ENCODE data around the gene KRCC1.

KRCC1 gene

DNA sequence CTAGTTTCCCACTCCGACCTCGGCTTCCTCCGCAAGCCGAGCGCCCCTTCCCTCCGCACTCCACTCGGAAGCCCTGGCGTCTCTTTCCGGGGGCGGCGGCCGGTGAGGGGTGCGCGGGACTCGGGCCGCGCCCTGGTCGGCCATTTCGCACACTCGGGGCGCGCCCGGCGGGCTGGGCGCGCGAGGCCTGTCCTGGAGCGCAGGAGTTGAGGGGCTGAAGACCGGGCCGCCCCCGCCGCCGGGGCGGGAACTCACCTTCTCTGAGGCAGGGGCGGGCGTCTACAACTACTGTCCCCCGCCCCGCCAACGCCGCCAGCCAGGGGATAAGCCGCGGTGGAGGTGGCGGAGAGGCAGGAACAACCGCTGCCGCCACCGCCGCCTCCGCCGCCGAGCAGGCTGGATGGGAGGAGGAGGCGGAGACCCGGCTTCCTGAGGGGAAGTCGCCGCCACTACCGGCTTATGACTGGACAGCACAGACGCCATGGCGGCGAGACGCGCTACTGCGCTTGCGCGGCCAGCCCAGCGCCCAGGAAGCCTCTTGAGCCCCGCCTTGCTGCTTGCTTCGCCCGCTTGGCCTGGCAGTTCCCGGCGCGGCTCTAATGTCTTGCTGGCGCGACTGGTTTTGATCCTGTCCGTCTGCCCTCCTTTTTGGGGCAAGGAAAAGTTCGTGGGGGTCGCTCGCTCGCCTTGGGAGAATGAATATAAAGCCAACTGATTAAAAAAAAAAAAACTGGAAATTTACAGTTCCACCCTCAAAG, at the start of gene KRCC1:
TSS of gene KRCC1 (minus strand) at position 413 of the 758 bp plus-strand sequence. CDS start 27,220 bp downstream, outside the sequence.
- DNase-seq (ENCODE audit: low read depth in 2 of 2, low spot score in 1 of 2), result peak; percentile 84 to 86

DNA sequence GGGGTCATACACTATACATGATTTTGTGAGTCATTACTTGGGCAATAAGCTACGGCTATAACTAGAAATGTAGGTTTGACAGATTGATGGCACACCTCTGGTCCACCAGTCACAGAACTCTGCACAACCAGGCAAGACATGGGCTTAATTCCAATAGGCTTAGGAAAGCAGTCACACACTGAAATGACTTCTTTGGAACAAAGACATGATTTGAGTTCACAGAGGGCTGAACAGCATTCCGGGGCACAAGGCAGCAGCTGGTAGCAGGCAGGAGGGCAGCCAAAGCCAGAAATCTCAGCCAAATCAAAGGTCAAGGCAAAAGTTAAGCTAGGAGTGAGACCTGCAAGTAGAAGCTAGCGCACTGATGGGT, 44.9 kb upstream of the KRCC1 start:
- no peak for DNase-seq (ENCODE audit: low read depth in 2 of 2, low spot score in 1 of 2)

DNA sequence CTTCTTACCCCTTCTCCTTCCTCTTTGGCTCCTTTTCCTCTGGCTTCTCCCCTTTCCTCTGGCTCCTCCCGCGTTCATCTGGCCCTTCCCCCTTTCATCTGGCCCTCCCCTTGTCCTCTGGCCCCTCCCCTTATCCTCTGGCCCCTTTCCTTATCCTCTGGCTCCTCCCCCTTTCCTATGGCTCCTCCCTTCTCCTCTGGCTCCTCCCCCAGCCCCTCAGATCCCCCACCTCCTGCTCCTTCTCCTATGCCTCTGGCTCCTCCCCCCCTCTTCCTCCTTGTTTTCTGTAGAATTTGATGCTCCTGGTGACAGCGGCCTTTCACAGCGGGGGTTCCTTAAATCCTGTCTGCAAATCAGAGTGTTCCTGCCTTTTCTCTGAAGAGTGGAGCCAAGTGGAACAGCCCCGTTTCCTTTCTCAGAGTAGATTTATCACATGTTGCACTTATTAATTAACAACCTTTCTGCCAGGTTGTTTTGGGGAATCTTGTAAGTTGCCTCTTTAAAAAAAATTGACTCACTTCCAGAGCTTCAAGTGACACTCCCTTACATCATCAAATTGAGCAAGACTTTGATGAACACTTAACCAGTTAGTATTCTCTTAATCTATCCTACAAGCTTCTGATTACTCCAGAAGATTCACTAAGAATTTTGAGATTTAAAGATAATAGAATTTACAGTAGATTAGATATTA, 44.4 kb upstream of the KRCC1 start:
- DNase-seq (ENCODE audit: low read depth in 2 of 2, low spot score in 1 of 2), result no peak

DNA sequence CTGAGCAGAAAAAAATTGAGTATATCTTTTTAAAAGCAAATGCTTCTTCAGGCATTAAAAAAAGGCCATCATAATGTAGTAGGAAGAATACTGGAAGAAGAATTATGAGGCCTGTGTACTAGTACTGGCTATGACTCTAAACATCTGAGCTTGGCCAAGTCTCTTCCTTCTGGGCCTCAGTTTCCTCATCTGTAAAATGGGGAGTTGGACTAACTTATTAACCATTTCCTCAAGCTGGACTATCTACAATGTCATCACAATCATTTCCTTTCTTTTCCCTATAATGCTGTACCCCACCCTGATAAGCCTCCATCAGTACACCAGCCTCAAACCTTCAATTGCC, 42.9 kb upstream of the KRCC1 start:
- DNase-seq (ENCODE audit: low read depth in 2 of 2, low spot score in 1 of 2), result no peak

DNA sequence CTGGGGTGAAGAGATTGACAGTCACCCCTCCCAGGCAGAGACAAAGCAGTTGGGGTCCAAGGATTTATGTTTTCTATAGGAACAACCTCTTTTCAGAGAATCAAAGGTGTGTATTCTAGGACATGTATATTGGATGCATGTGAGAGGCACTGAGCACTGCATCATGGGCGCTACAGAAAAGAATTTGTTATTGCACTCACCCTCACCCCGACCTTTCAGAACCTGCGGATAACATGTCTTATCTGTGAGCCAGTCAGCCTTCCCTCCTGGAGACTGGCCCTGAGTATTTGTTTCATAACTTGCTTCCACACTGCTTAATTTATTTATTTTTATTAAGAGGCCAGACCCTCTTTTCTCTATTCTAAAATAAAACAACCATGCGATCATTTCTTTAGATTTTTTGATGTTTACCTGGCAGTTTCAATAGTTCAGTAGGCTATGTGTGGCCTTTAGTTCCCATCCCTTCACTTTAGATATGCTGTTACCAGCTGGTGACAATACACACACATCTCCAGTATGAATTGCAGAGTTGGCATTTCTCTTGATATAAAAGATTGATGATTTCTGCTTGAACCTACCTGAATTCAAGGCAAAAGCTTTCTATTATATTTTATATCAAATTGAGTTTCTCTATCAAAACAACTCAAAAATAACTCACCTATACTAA, 42.4 kb upstream of the KRCC1 start:
- DNase-seq (ENCODE audit: low read depth in 2 of 2, low spot score in 1 of 2), result no peak

DNA sequence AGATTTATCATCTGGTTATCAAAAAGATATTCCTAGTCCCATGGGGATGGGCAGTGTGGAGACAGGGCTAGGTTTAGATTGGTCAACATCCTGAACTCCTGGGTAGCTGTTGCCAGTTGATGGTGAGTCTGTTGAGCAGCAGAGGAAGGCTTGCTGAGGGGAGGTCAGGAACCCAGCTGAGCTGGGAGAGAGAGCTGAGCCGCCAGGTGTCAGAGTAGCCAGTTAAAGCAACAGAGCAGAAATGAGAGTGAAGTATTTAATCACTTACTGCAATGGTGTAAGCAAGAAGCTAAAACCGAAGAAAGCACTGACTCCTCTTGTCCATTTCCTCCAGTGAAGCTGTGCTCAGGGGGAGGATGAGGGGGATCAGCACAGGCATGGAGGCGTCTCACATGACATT, 41.6 kb upstream of the KRCC1 start:
- no peak for DNase-seq (ENCODE audit: low read depth in 2 of 2, low spot score in 1 of 2)

DNA sequence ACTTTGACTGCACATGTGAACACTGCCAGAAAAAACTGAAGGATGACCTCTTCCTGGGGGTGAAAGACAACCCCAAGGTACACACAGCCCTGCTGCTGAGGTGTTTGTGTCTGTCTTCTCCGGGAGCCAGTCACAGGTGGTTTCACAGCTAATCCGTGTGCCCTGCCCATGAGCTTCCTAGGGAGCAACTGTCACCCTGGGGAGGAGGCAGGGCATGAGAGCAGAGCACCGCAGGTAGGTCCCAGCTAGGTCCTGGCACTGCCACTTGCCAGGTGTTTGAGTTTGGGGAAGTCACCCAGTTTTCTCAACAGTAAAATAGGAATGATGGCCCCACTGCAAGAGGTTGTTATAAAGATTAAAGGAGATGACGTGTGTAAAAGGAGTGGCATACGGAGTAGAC, 41.1 kb upstream of the KRCC1 start:
- DNase-seq (ENCODE audit: low read depth in 2 of 2, low spot score in 1 of 2), result no peak

DNA sequence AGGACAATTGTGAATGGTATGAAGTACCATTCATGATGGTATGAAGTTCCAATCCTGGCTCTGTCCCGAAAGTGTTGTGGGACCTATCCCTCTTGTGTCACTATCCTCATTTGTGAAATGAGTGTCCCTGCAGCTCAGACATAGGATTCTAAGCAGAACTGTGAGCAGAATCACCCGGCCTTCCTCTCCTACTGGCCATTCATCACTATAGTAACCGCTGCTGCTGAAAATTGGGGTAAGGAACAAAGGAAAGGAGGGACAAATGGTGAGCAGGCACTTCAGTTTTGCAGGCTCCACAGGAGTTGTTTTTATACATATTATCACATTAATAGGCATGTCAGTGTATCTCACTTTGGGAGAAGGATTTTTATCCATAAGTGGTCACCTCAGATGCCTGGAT, 39.4 kb upstream of the KRCC1 start:
- DNase-seq (ENCODE audit: low read depth in 2 of 2, low spot score in 1 of 2), result no peak

DNA sequence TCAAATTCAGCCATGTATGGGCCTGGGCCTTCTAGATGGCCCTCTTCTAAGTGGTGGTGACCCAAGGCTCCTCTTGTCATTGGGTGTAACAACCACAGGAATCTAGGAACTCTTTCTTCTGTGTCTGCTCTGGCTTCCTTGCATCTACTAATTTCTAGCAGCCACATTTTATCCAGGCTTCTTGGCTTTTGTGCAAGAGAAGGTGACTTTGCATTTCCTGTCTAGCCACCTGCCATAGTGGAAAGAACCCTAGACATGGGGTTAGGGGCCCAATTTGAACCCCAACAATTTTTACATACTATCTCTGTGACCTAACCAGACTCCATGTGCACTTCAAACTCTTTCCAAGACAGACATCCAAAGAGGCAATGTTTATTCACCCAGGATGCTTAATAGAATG, 37.2 kb upstream of the KRCC1 start:
- no peak for DNase-seq (ENCODE audit: low read depth in 2 of 2, low spot score in 1 of 2)

DNA sequence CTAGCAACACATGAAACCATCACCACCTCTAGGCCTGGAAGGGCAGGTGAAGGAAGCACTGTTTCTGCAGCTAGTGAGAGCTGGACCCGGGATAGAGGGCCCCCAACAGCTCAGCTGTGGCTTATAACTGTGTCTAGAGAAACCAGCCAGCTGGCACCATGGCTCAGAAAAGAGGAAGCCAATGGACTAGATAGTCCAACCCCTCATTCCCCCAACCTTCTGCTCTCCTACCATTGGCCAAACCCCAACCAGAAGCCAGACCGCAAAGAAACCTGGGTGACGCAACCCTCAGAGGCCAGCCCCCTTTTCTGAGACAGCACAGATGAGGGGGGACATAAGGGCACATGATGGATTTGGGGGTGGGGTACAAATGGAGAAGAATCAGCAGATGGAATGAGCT, 36.4 kb upstream of the KRCC1 start:
- DNase-seq (ENCODE audit: low read depth in 2 of 2, low spot score in 1 of 2), result no peak

DNA sequence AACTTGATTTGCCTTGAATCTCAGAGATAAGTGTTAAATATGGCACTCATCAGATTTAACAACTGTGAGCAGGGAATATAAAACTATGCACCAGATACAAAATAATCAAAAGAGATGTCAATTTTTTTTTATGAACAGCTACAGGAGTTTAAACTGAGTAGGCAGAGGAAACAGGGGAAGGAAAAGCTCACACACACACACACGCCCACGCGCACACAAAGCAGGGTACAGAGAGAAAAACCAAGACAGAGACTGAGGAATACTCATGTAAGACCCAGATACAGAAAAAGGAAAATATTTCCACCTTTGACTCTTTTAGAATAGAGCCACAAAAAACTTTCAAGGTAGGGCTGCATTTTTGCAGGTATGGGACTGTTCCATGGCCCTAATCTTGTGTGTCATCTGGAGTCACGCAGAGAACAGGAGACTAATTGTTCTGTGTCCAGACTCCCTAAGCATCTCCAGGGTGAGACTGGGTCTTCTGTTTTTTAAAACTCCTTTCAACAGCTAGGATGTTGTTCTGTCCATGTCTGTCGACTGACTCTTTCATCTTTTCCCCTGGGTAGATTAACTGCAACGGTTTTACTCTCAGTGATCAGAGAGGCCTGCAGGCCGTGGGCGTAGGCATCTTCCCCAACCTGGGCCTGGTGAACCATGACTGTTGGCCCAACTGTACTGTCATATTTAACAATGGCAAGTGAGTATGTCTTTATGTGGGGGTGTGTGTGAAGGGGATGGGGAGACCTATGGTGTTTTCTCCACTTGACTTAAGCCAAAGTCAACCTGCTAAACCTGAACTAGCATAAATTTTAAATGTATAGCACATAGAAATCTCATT, 35.1 kb upstream of the KRCC1 start:
- no peak for DNase-seq (ENCODE audit: low read depth in 2 of 2, low spot score in 1 of 2)

DNA sequence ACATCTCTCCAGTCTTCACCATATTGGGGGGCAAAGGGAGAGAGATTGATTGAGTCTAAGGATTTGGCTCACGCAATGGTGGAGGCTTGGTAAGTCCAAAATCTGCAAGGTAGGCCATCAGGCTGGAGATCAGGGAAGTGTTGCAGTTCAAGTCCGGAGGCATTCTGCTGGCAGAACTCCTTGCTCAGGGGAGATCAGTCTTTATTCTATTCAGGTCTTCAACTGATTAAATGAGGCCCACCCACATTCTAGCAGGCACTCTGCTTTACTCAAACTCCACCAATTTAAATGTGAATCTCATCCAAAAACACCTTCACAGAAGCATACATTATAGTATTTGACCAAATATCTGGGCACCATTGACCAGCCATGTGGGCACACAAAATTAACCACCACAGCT, 33.4 kb upstream of the KRCC1 start:
- DNase-seq (ENCODE audit: low read depth in 2 of 2, low spot score in 1 of 2), result no peak

DNA sequence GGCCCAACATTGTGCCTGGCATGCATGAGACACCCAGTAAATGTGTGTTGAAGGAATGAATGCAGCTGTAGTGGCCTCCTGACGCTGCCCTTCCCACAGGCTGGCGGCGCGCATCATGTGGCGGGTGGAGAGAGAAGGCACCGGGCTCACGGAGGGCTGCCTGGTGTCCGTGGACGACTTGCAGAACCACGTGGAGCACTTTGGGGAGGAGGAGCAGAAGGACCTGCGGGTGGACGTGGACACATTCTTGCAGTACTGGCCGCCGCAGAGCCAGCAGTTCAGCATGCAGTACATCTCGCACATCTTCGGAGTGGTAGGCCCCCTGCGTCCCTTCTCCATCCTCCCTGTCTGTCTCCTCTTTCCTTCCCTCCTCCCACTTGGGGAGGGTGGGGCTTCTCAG, 32.2 kb upstream of the KRCC1 start:
- DNase-seq (ENCODE audit: low read depth in 2 of 2, low spot score in 1 of 2), result no peak

DNA sequence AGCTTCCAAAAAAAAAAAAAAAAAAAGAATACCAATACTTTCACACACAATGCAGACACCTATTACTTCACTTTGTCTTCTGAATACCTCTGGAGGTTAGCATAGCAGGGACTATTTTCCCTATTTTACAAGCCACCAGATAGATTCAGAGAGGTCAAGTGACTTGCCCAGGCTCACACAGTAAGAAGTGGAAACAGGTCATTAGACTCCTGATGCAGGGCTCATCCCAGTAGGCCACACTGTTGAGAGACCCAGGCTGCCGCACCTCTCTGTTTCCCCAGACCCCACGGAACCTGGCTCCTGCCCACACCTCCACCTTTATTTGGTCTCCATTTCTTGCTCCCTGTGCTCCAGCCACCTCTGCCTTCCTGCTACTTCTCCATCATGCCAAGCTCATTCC, 31.5 kb upstream of the KRCC1 start:
- DNase-seq (ENCODE audit: low read depth in 2 of 2, low spot score in 1 of 2), result no peak

DNA sequence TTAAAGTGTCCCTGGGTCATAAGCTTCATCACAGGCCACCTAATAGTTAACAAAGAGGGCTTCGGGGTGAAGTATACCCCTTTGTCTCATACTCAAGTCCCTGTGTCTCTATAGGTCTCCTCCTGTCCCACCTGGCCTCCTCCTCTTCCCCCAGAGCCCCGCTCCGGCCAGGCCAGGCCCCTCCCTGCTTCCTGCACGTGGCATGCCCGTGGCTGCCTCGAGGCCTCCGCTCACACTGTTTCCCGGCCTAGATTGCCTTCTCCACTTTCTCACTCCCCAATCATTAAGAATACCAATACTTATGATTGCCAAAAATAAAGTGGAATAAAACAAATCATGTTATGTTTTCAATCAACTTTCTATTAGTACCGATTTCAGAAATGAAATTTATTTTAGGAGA, 30.8 kb upstream of the KRCC1 start:
- DNase-seq (ENCODE audit: low read depth in 2 of 2, low spot score in 1 of 2), result no peak

DNA sequence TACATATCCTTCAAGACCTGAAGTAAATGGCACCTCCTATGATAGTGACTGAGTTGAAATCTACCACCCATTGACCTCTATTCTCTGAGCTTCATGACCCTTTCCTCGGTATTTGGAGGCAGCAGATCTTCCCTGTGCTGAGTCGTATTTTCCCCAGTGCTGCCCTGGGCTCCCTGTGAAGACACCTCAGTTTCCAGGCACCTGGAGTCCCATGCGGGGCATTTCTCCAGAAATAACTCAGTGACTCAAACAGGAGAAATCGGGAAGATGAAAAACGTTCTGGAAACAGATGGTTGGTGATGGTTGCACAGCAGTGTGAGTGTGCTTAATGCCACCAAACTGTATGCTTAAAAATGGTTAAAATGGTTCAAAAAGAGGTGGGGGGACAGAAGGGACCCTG, 30.0 kb upstream of the KRCC1 start:
- no peak for DNase-seq (ENCODE audit: low read depth in 2 of 2, low spot score in 1 of 2)

DNA sequence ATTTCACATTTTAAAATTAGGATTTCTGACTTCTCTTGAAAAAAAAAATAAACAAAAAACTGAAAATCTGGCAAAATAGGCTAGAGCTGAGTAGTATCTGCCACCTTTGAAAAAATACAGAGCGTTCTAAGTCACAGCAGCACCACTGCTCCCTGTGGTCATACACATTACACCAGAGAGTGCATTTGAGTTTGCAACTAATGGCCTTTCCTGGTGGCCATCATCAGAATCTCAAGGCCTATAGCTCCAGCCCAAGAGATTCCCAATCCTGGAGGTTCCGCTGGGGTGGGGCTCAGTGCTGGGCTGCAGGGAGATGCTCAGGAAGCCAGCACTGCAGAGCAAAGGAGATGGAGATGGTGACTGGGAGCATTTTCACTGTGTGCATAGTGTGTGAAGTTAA, 29.5 kb upstream of the KRCC1 start:
- DNase-seq (ENCODE audit: low read depth in 2 of 2, low spot score in 1 of 2), result no peak

DNA sequence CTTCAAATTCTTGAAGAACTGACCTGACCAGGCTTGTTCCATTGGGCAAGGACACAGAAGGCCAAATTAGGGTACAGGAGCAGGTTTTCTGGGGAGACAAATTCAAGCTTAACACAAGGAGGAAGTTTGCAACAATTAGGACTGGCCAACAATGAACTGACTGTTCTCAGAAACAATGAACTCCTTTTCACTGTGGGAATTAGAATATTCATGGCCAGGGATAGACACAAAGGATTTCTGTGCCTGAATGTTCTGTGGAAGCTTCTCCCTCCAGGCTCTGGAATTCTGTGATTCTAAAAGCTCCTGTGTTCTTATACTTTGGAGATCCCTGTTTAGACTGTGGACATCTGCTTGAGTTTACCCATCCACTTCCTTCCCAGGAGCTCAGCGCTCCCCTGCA, 27.2 kb upstream of the KRCC1 start:
- DNase-seq (ENCODE audit: low read depth in 2 of 2, low spot score in 1 of 2), result no peak

DNA sequence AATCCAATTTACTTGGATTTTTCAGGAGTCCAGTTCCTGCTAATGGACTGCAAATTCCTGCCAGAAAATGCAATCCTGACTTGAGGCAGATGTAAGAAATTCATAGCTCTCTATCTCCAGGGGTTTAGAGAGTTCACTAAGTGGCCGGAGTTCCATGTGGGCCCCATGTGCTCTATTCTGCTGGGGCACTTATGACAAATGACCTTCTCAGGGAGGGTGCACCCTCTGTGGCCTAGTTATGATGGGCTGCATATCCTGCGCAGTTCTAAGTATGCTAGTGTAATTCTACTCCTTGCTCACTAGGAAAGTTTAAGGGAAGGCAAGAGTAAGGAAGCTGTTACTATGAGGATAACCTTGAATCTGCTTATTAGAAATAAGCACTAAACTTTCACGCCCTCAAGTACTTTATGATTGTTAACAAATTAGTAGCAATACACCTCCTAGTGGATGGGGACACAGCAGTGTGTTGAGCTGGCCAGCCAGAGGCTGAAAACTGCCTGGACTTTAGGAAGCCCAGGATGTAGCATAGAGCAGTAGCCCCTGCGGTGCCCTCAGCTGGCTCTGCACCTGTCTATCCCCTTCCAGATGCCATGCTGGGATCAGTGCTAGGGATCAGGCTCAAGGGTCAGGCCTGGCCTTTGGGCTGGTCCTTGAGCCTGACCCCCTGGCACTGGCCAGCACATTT, 26.5 kb upstream of the KRCC1 start:
- DNase-seq (ENCODE audit: low read depth in 2 of 2, low spot score in 1 of 2), result no peak

DNA sequence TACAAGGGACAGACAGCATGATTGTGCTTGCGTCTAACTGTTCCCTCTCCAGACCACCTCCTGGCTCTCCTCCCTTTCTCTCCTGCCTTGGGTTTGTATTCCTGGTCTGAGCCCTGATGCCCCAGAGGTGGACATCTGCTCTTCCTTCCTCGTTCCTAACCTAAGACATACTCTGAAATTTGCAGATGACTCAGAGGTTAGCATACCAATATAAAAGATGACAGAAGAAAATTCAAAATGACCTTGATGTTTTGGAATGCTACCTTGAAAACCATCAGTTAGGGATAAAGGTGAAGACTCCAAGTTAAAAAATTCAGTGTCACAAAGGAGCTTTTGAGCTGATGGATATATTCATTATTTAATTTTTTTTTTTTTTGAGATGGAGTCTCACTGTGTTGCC, 25.0 kb upstream of the KRCC1 start:
- no peak for DNase-seq (ENCODE audit: low read depth in 2 of 2, low spot score in 1 of 2)

DNA sequence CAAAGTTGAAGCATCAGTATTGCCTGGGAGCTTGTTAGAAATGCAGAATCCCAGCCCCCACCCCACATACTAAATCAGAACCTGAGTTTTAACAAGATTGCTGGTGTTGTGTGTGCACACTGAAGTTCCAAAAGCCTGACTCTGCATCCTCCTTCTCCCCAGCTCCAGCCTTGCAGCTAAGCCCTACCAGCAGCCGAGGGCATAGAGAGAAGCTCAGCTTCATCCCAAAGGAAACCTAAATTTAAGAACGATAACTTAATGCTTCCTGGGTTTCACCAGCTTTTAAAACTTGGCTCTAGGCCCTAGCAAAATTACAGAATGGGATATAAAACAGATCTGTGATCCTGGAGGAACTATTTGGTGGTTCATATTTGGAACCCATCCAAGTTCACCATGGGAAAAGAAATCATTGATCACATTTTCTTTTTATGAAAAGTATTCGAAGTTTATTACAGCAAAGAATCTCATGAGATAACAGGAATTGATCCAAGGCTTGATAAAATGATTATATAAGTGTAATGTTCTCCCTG, 23.1 kb upstream of the KRCC1 start:
- DNase-seq (ENCODE audit: low read depth in 2 of 2, low spot score in 1 of 2), result no peak
